Upper lobe of right lung (tissue), 1 donor: ENCODE data around the gene NPHP3. TPM values are rescaled to one million over a fixed set of nuclear protein-coding genes. Genes with fewer than 3 reads are reported as not detected.

Source experiments
- ATAC-seq: fragments of 200-7000 bp; cut with Tn5 transposase; one replicate; pipeline ENCODE4 v1.9.1; 2020; ENCODE audit warnings: mild to moderate bottlenecking, moderate library complexity
- DNase-seq: peaks from one replicate; pipeline ENCODE4 v3.0.0-alpha.2; 2020
- H3K27ac ChIP-seq: fragments of 200-600 bp; one replicate; pipeline ENCODE4 v1.8.0; 2022
- H3K27me3 ChIP-seq: fragments of 200-600 bp; one replicate; pipeline ENCODE4 v1.8.0; 2022; ENCODE audit warnings: mild to moderate bottlenecking
- H3K36me3 ChIP-seq: fragments of 200-600 bp; one replicate; pipeline ENCODE4 v1.8.0; 2022
- H3K4me1 ChIP-seq: fragments of 200-600 bp; one replicate; pipeline ENCODE4 v1.8.0; 2022
- H3K4me3 ChIP-seq: fragments of 200-600 bp; one replicate; pipeline ENCODE4 v1.8.0; 2022; ENCODE audit warnings: mild to moderate bottlenecking
- H3K9me3 ChIP-seq: fragments of 200-600 bp; one replicate; pipeline ENCODE4 v1.8.0; 2022
- intact Hi-C: fragments of 100-400 bp; cut with DNase I; formaldehyde crosslinking; loops from one replicate; pipeline ENCODE4 v1.11.0; 2022
- total RNA-seq: library from RNA; stranded (reverse); fragmentation: NEBNext Ultra II Directional; extraction: Animal tissue kit (Norgen Biotek cat#: 25700); gene quantifications from one replicate; pipeline ENCODE4 v1.2.1, GENCODE V29; 2021
- TF ChIP-seq, protein P1 (sequence below): fragments of 200-600 bp; IDR thresholded peaks from one replicate; pipeline ENCODE4 v1.8.0; 2022; ENCODE audit warnings: antibody characterized with exemption
- donor health status: DM: no; HTN: yes; CAD: no; lungs with severe emphysema.

The NPHP3 gene
- total RNA-seq, 1 donor from 2014 or later, result 33.7 TPM

GRCh38 chr3:132690040-132690439 is 32.2 kb downstream of the NPHP3 start:
- Histone ChIP-seq H3K36me3 (peaks cover 99% of the 10 kb centered on the region), H3K9me3 (no peaks in the 10 kb centered on the region), H3K27ac (no peak overlapping the region), H3K4me1 (no peaks in the 10 kb centered on the region), H3K27me3 (no peaks in the 10 kb centered on the region), H3K4me3 (no peak overlapping the region)
- DNase-seq, result no peak
- TF ChIP-seq, protein P1, sequence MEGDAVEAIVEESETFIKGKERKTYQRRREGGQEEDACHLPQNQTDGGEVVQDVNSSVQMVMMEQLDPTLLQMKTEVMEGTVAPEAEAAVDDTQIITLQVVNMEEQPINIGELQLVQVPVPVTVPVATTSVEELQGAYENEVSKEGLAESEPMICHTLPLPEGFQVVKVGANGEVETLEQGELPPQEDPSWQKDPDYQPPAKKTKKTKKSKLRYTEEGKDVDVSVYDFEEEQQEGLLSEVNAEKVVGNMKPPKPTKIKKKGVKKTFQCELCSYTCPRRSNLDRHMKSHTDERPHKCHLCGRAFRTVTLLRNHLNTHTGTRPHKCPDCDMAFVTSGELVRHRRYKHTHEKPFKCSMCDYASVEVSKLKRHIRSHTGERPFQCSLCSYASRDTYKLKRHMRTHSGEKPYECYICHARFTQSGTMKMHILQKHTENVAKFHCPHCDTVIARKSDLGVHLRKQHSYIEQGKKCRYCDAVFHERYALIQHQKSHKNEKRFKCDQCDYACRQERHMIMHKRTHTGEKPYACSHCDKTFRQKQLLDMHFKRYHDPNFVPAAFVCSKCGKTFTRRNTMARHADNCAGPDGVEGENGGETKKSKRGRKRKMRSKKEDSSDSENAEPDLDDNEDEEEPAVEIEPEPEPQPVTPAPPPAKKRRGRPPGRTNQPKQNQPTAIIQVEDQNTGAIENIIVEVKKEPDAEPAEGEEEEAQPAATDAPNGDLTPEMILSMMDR, result no peak
- intact Hi-C loops, result loop anchor here (10.0 kb wide), 1 partner anchor 185 kb away; no protein-coding TSS in a partner anchor
- ATAC-seq, result no peak

- TF ChIP-seq, protein P1, result no peak
- Histone ChIP-seq H3K4me3 (no peak overlapping the region), H3K9me3 (no peaks in the 10 kb centered on the region), H3K4me1 (no peaks in the 10 kb centered on the region), H3K27ac (no peak overlapping the region), H3K27me3 (no peaks in the 10 kb centered on the region), H3K36me3 (peaks cover 100% of the 10 kb centered on the region)
- DNase-seq (no peak), ATAC-seq (no peak)
- intact Hi-C loops, result no loop called here
Measured at GRCh38 chr3:132682201-132682600, 40.0 kb downstream of the NPHP3 start.

- TF ChIP-seq, protein P1, result no peak
Measured at GRCh38 chr3:132681421-132681820, 40.8 kb downstream of the NPHP3 start.

GRCh38 chr3:132679911-132680310 is 42.3 kb downstream of the NPHP3 start:
- no peak for ATAC-seq
- no peak for DNase-seq
- no peaks in the 10 kb centered on the region for H3K4me1 ChIP-seq
- no peak overlapping the region for H3K4me3 ChIP-seq
- no peak overlapping the region for H3K27ac ChIP-seq
- intact Hi-C loops, result no loop called here
- no peaks in the 10 kb centered on the region for H3K27me3 ChIP-seq
- H3K36me3 ChIP-seq, result peaks cover 100% of the 10 kb centered on the region
- H3K9me3 ChIP-seq, result no peaks in the 10 kb centered on the region
- TF ChIP-seq, protein P1, result no peak

More at GRCh38 chr3:132681421-132681820, 40.8 kb downstream of the NPHP3 start:
- no peak overlapping the region for H3K27ac ChIP-seq
- no peaks in the 10 kb centered on the region for H3K4me1 ChIP-seq
- H3K36me3 ChIP-seq, result peaks cover 100% of the 10 kb centered on the region
- no peaks in the 10 kb centered on the region for H3K9me3 ChIP-seq
- no peaks in the 10 kb centered on the region for H3K27me3 ChIP-seq
- H3K4me3 ChIP-seq, result no peak overlapping the region
- DNase-seq (no peak), ATAC-seq (no peak)
- intact Hi-C loops, result no loop called here

GRCh38 chr3:132675408-132675807 is 46.8 kb downstream of the NPHP3 start:
- intact Hi-C loops, result no loop called here
- Histone ChIP-seq H3K9me3 (no peaks in the 10 kb centered on the region), H3K4me3 (no peak overlapping the region), H3K27me3 (no peaks in the 10 kb centered on the region), H3K36me3 (peaks cover 100% of the 10 kb centered on the region), H3K4me1 (no peaks in the 10 kb centered on the region), H3K27ac (no peak overlapping the region)
- TF ChIP-seq, protein P1, result no peak
- ATAC-seq, result no peak
- no peak for DNase-seq

GRCh38 chr3:132669256-132669777 is 52.9 kb downstream of the NPHP3 start:
- TF ChIP-seq, protein P1, result no peak
- H3K4me3 ChIP-seq, result no peak overlapping the region
- no peaks in the 10 kb centered on the region for H3K27me3 ChIP-seq
- intact Hi-C loops, result no loop called here
- no peak for ATAC-seq
- no peaks in the 10 kb centered on the region for H3K9me3 ChIP-seq
- DNase-seq, result no peak
- H3K4me1 ChIP-seq, result no peaks in the 10 kb centered on the region
- H3K36me3 ChIP-seq, result peaks cover 40% of the 10 kb centered on the region
- no peak overlapping the region for H3K27ac ChIP-seq
